ENCODE measurements around the gene TLE1.

DNA sequence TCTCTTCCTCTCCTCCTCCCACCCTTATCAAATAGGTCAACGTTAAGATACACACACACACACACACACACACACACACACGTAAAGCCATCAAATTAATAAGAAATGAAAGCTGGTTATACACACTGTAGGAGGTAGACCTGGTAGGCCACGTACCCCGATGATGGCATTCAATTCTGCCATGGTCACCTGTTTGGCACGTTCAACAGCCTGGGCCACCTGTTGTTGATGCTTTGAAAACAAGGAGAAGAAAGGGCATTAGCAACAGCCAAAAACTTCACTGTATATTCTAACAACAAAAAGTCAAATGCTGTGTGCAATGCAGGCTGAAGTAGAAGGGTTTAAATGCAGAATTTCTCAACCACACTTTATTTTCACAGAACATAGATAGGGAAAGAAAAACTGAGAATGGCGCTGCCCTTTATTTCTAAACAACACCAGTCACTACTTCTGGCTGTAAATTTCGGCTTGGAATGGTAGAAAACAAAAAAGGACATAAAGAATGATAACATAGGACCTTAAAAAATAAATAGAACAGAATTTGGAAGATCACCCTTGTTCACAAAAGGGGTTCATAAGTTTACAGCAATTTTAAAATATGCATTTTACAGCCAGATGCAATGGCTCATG lies 37.2 kb downstream of the TLE1 start:
- TF ChIP-seq CTCF (IDR thresholded peaks at IDR 0.05) (no peak), FOXJ3 (CRISPR knock-in tag; IDR thresholded peaks at IDR 0.05; ENCODE audit: borderline replicate concordance) (no peak), CREM (CRISPR knock-in tag; IDR thresholded peaks at IDR 0.05) (no peak), NFYB (CRISPR knock-in tag; conservative IDR thresholded peaks at IDR 0.05; ENCODE audit: low read depth) (no peak), SP1 (CRISPR knock-in tag; conservative IDR thresholded peaks at IDR 0.05) (no peak), CREB1 (CRISPR knock-in tag; IDR thresholded peaks at IDR 0.05) (no peak), NR1H2 (CRISPR knock-in tag; IDR thresholded peaks at IDR 0.05) (no peak), FOXK1 (CRISPR knock-in tag; IDR thresholded peaks at IDR 0.05) (no peak)
- TF ChIP-seq, protein P1, sequence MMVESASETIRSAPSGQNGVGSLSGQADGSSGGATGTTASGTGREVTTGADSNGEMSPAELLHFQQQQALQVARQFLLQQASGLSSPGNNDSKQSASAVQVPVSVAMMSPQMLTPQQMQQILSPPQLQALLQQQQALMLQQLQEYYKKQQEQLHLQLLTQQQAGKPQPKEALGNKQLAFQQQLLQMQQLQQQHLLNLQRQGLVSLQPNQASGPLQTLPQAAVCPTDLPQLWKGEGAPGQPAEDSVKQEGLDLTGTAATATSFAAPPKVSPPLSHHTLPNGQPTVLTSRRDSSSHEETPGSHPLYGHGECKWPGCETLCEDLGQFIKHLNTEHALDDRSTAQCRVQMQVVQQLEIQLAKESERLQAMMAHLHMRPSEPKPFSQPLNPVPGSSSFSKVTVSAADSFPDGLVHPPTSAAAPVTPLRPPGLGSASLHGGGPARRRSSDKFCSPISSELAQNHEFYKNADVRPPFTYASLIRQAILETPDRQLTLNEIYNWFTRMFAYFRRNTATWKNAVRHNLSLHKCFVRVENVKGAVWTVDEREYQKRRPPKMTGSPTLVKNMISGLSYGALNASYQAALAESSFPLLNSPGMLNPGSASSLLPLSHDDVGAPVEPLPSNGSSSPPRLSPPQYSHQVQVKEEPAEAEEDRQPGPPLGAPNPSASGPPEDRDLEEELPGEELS (CRISPR knock-in tag; IDR thresholded peaks at IDR 0.05), result no peak
- TF ChIP-seq, protein P2, sequence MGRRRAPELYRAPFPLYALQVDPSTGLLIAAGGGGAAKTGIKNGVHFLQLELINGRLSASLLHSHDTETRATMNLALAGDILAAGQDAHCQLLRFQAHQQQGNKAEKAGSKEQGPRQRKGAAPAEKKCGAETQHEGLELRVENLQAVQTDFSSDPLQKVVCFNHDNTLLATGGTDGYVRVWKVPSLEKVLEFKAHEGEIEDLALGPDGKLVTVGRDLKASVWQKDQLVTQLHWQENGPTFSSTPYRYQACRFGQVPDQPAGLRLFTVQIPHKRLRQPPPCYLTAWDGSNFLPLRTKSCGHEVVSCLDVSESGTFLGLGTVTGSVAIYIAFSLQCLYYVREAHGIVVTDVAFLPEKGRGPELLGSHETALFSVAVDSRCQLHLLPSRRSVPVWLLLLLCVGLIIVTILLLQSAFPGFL (CRISPR knock-in tag; IDR thresholded peaks at IDR 0.05; ENCODE audit: borderline replicate concordance), result no peak
- TF ChIP-seq, protein P3, sequence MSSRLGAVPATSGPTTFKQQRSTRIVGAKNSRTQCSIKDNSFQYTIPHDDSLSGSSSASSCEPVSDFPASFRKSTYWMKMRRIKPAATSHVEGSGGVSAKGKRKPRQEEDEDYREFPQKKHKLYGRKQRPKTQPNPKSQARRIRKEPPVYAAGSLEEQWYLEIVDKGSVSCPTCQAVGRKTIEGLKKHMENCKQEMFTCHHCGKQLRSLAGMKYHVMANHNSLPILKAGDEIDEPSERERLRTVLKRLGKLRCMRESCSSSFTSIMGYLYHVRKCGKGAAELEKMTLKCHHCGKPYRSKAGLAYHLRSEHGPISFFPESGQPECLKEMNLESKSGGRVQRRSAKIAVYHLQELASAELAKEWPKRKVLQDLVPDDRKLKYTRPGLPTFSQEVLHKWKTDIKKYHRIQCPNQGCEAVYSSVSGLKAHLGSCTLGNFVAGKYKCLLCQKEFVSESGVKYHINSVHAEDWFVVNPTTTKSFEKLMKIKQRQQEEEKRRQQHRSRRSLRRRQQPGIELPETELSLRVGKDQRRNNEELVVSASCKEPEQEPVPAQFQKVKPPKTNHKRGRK (CRISPR knock-in tag; IDR thresholded peaks at IDR 0.05; ENCODE audit: borderline replicate concordance), result no peak
